HepG2 (cell line): ENCODE measurements around the gene ALX1. TPM values are rescaled to one million over a fixed set of nuclear protein-coding genes. Genes with fewer than 3 reads are reported as not detected.

Experiments used
- ATAC-seq: fragments of 200-7000 bp; cut with Tn5 transposase; 3 replicates; pipeline ENCODE4 v1.9.1; 2020; ENCODE audit warnings: mild to moderate bottlenecking, moderate library complexity
- BruUV-seq: library from RNA; stranded (reverse); fragments of 400-500 nt; replicated peaks from 2 replicates; lab custom pipeline; 2021; lab: Mats Ljungman, UMichigan
- CTCF ChIA-PET: fragments of 300-600 bp; formaldehyde crosslinking; extraction: SDS; loops from one replicate; lab custom pipeline; 2021; ENCODE audit warnings: low total read pairs, inconsistent platforms, low intra/inter-chr PET ratio; lab: Yijun Ruan, JAX
- POLR2A ChIA-PET: fragments of 350-600 bp; sonication (Branson Sonifier 250); formaldehyde crosslinking; loops from one replicate; lab custom pipeline; 2020; ENCODE audit warnings: antibody characterized with exemption, inconsistent platforms; lab: Yijun Ruan, JAX
- DNase-seq: peaks from one replicate; pipeline ENCODE4 v3.0.0-alpha.2; 2015; ENCODE audit warnings: low spot score
- FAIRE-seq: peaks from 3 replicates; lab custom pipeline; 2011; peaks lifted over from hg19 to GRCh38; lab: Jason Lieb, UNC
- H2AFZ ChIP-seq: one replicate; pipeline ENCODE4 v1.6.1; 2011; ENCODE audit warnings: low read length, inconsistent platforms
- H3K27ac ChIP-seq: fragments of 300-600 bp; 3 replicates; pipeline ENCODE4 v1.8.0; 2011; ENCODE audit warnings: mixed run types, mild to moderate bottlenecking, mixed read lengths, low read length, inconsistent platforms; ENCODE audit not compliant: insufficient read depth; ENCODE audit errors: extremely low read length
- H3K27me3 ChIP-seq, 2 experiments: fragments of 200-600 bp in 1 of 2; 2 replicates in 1 of 2; 3 replicates in 1 of 2; pipeline versions ENCODE4 v1.6.0 to v1.8.0; 2011; ENCODE audit warnings: low read length in 2 of 2, mild to moderate bottlenecking in 2 of 2, moderate library complexity in 2 of 2, inconsistent platforms in 1 of 2; ENCODE audit not compliant: insufficient read depth in 2 of 2, control insufficient read depth in 1 of 2
- H3K36me3 ChIP-seq, 2 experiments: fragments of 200-600 bp in 1 of 2; replicated peaks in 1 of 2; 2 replicates in 1 of 2; 3 replicates in 1 of 2; pipeline versions ENCODE4 v1.5.1 to v1.8.0; 2011; ENCODE audit warnings: low read length in 2 of 2, inconsistent platforms in 1 of 2; ENCODE audit not compliant: insufficient read depth in 2 of 2, control insufficient read depth in 1 of 2
- H3K4me1 ChIP-seq: 2 replicates; pipeline ENCODE4 v1.5.1; 2012; ENCODE audit warnings: low read length, inconsistent platforms; ENCODE audit not compliant: insufficient read depth
- H3K4me2 ChIP-seq: 2 replicates; pipeline ENCODE4 v1.6.0; 2011; ENCODE audit warnings: low read depth, low read length, inconsistent platforms
- H3K4me3 ChIP-seq, 3 experiments: fragments of 200-600 bp in 1 of 3; sonication (generic), shearing (Covaris generic) in 1 of 3; replicated peaks in 1 of 3; 2 replicates each; pipeline ENCODE4 v1.5.1; 2011 to 2016; ENCODE audit warnings: low read length in 3 of 3, inconsistent platforms in 2 of 3, low read depth in 2 of 3, mild to moderate bottlenecking in 2 of 3, control low read depth in 1 of 3, mixed read lengths in 1 of 3; ENCODE audit not compliant: insufficient read depth in 1 of 3
- H3K79me2 ChIP-seq: one replicate; pipeline ENCODE4 v1.6.1; 2011; ENCODE audit warnings: low read length, inconsistent platforms; ENCODE audit not compliant: insufficient read depth
- H3K9ac ChIP-seq: 2 replicates; pipeline ENCODE4 v1.6.0; 2011; ENCODE audit warnings: mild to moderate bottlenecking, low read depth, low read length, inconsistent platforms; ENCODE audit not compliant: insufficient read depth
- H3K9me3 ChIP-seq: 2 replicates; pipeline ENCODE4 v1.5.1; 2012; ENCODE audit warnings: mild to moderate bottlenecking, low read length
- H4K20me1 ChIP-seq: 2 replicates; pipeline ENCODE4 v1.6.0; 2011; ENCODE audit warnings: inconsistent platforms, mild to moderate bottlenecking, low read length, moderate library complexity; ENCODE audit not compliant: insufficient read depth
- ADNP ChIP-seq: sonication (generic); formaldehyde crosslinking; IDR thresholded peaks from 2 replicates; pipeline ENCODE4 v1.4.0; 2020; ENCODE audit warnings: missing genetic modification reagents
- CHCHD3 ChIP-seq: sonication (generic); formaldehyde crosslinking; IDR thresholded peaks from 2 replicates; pipeline ENCODE4 v1.8.0; 2022; ENCODE audit warnings: mild to moderate bottlenecking, missing genetic modification reagents, moderate library complexity
- DR1 ChIP-seq: sonication (generic); formaldehyde crosslinking; IDR thresholded peaks from 2 replicates; pipeline ENCODE4 v1.8.0; 2021; ENCODE audit warnings: mild to moderate bottlenecking, missing genetic modification reagents, inconsistent platforms
- FOXA3 ChIP-seq: IDR thresholded peaks from 2 replicates; pipeline ENCODE4 v1.6.1; 2016; ENCODE audit warnings: missing genetic modification reagents, missing compliant biosample characterization
- KLF15 ChIP-seq: sonication (generic); formaldehyde crosslinking; IDR thresholded peaks from 2 replicates; pipeline ENCODE4 v1.8.1; 2023; ENCODE audit warnings: borderline replicate concordance, mild to moderate bottlenecking, inconsistent platforms, missing genetic modification reagents, mixed read lengths
- MLLT10 ChIP-seq: sonication (generic); formaldehyde crosslinking; IDR thresholded peaks from 2 replicates; pipeline ENCODE4 v1.4.0; 2020; ENCODE audit warnings: missing genetic modification reagents
- PCBP2 ChIP-seq: fragments of 200-400 bp; formaldehyde crosslinking; optimal IDR thresholded peaks from 2 replicates; pipeline ENCODE3; 2018; ENCODE audit warnings: low read length, low read depth; ENCODE audit not compliant: poor library complexity, severe bottlenecking
- SP4 ChIP-seq: sonication (generic); formaldehyde crosslinking; IDR thresholded peaks from 2 replicates; pipeline ENCODE4 v1.8.1; 2023; ENCODE audit warnings: mild to moderate bottlenecking, missing genetic modification reagents
- UBTF ChIP-seq: sonication (generic); formaldehyde crosslinking; IDR thresholded peaks from 2 replicates; pipeline ENCODE4 v1.4.0; 2020; ENCODE audit warnings: mild to moderate bottlenecking, missing genetic modification reagents
- XBP1 ChIP-seq: sonication (generic); formaldehyde crosslinking; IDR thresholded peaks from 2 replicates; pipeline ENCODE4 v1.5.0; 2020; ENCODE audit warnings: missing genetic modification reagents
- ZKSCAN1 ChIP-seq: fragments of 150-350 bp; IDR thresholded peaks from 2 replicates; pipeline ENCODE4 v1.6.1; 2014; ENCODE audit warnings: low read length
- ZNF24 ChIP-seq: fragments of 450-650 bp; IDR thresholded peaks from 2 replicates; pipeline ENCODE4 v1.6.1; 2017; ENCODE audit warnings: antibody characterized with exemption, mild to moderate bottlenecking
- ZNF292 ChIP-seq: sonication (generic); formaldehyde crosslinking; IDR thresholded peaks from 2 replicates; pipeline ENCODE4 v1.8.1; 2022; ENCODE audit warnings: mild to moderate bottlenecking, low read depth, missing genetic modification reagents, borderline replicate concordance
- ZNF629 ChIP-seq: sonication (generic); formaldehyde crosslinking; conservative IDR thresholded peaks from 2 replicates; pipeline ENCODE4 v1.5.0; 2020; ENCODE audit warnings: missing genetic modification reagents
- ZNF644 ChIP-seq: IDR thresholded peaks from 2 replicates; pipeline ENCODE4 v1.6.1; 2016; ENCODE audit warnings: low read depth
- ZNF777 ChIP-seq: sonication (generic); formaldehyde crosslinking; IDR thresholded peaks from 2 replicates; pipeline ENCODE4 v1.4.0; 2020; ENCODE audit warnings: missing genetic modification reagents
- ZNF850 ChIP-seq: sonication (generic); formaldehyde crosslinking; conservative IDR thresholded peaks from 2 replicates; pipeline ENCODE4 v1.9.0; 2021; ENCODE audit warnings: mild to moderate bottlenecking, missing genetic modification reagents
- WGBS: methylation state at CpG from one replicate; pipeline ENCODE4 v1.1.6; 2017; ENCODE audit warnings: low lambda C conversion rate; 5-methylcytosine and 5-hydroxymethylcytosine counted together
- in situ Hi-C: cut with HindIII; loops from 2 replicates; pipeline ENCODE4 v1.10.0; 2017; ENCODE audit warnings: low pct_unique_long_range_greater_than_20kb; ENCODE audit not compliant: extremely low pct_ligation_motif_present
- intact Hi-C: fragments of 100-400 bp; cut with micrococcal nuclease; formaldehyde crosslinking; loops from one replicate; pipeline ENCODE4 v1.10.0; 2022; ENCODE audit not compliant: unreplicated experiment
- polyA plus RNA-seq, 8 experiments: library from polyadenylated mRNA; depleted of rRNA in 3 of 8; stranded (reverse) in 7 of 8; unstranded in 1 of 8; fragments of >200 nt; fragmentation: Illumina TruSeq in 4 of 8; extraction: Trizol in 4 of 8; gene quantifications; 2 replicates each; pipeline versions ENCODE4 v1.2.1 to v1.2.3, GENCODE V29; 2011 to 2016; ENCODE audit warnings: low read depth in 4 of 8, missing spikeins in 1 of 8, mixed read lengths in 1 of 8; ENCODE audit not compliant: insufficient read depth in 1 of 8
- total RNA-seq, 5 experiments: library from RNA; depleted of rRNA; stranded (reverse); fragments of >200 nt; fragmentation: Illumina TruSeq; extraction: Trizol; gene quantifications; 2 replicates each; pipeline ENCODE4 v1.2.3, GENCODE V29; 2016; ENCODE audit warnings: low read depth in 1 of 5

ALX1 gene
- total and polyA plus RNA-seq, 2 of the 13 experiments (the other 11 are each of a cell fraction or from before 2014, with no cell fraction given): not detected

GRCh38 chr12:85273381-85274314, 6.4 kb upstream of the ALX1 start:
- no peak for ATAC-seq
- BruUV-seq: no TSS peak
- no peak for FAIRE-seq

More at GRCh38 chr12:85273381-85274314, 6.4 kb upstream of the ALX1 start:
- Histone ChIP-seq H3K9me3 (no peaks in the 10 kb centered on the region), H3K36me3 (no peaks in the 10 kb centered on the region), H3K4me1 (no peaks in the 10 kb centered on the region), H3K27me3 (peaks cover 0 to 19% of the 10 kb centered on the region in 2 experiments; a peak in 1 of 5 replicates), H3K9ac (no peak overlapping the region), H3K27ac (no peak overlapping the region), H3K4me2 (no peak overlapping the region), H2AFZ (no peak overlapping the region), H4K20me1 (no peaks in the 10 kb centered on the region), H3K79me2 (no peaks in the 10 kb centered on the region), H3K4me3 (no peak overlapping the region)
- intact Hi-C loops: no loop called here
- DNase-seq: no peak
- TF ChIP-seq ZNF644 (CRISPR knock-in tag) (no peak), KLF15 (CRISPR knock-in tag) (no peak), ZNF292 (CRISPR knock-in tag) (no peak), ZNF629 (CRISPR knock-in tag) (no peak), ZKSCAN1 (no peak), DR1 (no peak), ZNF24 (no peak), FOXA3 (CRISPR knock-in tag) (no peak), ADNP (CRISPR knock-in tag) (no peak), ZNF777 (CRISPR knock-in tag) (no peak), PCBP2 (no peak), SP4 (CRISPR knock-in tag) (no peak), CHCHD3 (CRISPR knock-in tag) (no peak), ZNF850 (CRISPR knock-in tag) (no peak), MLLT10 (CRISPR knock-in tag) (no peak), XBP1 (no peak), UBTF (no peak)
- POLR2A ChIA-PET: no interaction called here
- CTCF ChIA-PET: no interaction called here
- 29% methylated on average over 20 of the region's 37 CpGs for WGBS
- in situ Hi-C loops: no loop called here
